ENCODE measurements around the gene SLC26A1.

DNA sequence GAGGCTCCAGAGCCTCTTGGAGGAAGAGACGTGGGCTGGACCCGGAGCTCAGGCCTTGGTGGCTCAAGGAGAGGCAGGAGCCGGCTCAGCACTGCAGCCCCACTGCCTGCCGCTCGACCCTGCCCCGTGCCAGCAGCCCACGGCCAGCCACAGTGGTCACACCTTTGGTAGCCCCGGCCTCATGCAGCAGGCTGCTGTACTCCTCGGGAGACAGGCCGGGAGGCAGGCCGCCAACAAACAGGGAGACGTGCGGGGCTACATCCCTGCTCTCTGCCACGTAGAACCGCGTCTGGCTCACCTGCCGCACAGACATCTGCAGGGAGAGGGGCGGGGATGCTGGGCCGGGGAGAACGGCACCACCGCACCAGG is 27.5 kb downstream of the SLC26A1 start:
- TF ChIP-seq POLR2AphosphoS5 (IDR thresholded peaks at IDR 0.05; ENCODE audit: low read depth, low read length) (no peak), POLR2A (IDR thresholded peaks at IDR 0.05; ENCODE audit: low read depth, low read length) (no peak), TAF1 (IDR thresholded peaks at IDR 0.05; ENCODE audit: borderline replicate concordance, low read depth, low read length) (no peak)
